Inferior parietal cortex (tissue), 1 donor: ENCODE measurements around the gene CARNS1.

Source experiments
- DNase-seq: peaks from one replicate; pipeline ENCODE4 v3.0.0-alpha.2; 2016; ENCODE audit errors: extremely low spot score

The CARNS1 gene

DNA sequence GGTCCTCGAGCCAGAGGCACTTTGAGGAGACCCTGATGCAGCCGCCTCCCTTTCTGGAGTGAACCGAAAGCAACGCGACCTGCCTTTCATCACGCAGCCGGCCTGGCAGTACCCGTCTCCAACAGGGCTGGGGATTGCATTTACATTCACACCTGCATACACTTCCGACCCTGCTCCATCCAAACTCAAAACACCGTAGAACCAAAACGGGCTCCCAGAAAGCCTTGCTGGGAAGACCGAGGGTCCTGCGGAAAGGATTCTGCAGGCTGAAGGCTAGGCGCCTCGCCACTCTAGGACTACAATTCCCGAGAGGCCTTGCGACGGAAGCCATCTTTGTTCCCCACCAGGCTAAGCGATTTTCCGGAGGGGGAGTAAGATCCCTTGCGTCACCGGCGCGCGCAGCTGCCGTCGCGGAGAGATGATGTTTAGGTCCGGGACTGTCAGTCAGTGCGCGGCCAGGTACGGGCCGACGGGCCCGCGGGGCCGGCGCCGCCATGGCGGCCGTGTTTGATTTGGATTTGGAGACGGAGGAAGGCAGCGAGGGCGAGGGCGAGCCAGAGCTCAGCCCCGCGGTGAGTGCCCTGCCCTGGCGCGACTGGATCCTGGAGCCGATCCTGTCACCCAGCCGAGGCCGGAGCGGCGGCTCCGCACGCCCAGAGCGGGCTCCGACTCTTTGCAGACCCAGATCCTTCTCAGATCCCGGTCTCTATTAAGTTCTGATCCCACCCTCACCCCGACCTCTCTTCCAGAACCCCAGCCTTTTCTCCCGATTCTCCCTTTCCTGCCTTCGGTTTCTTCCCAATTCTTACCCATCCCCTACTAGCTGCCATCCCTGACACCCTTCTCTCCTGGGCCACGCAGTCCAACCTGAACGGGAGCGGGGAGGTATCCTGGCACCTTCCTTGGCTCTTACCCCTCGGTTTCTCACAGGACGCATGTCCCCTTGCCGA lies 12.8 kb downstream of the CARNS1 start, which contains the start of gene RPS6KB2:
Gene RPS6KB2 (plus strand): TSS at position 443 of the 950 bp plus-strand sequence. CDS start 52 bp downstream, at position 495.
- peak; percentile 99 for DNase-seq

- DNase-seq = no peak
These were observed 13.7 kb downstream of the CARNS1 start for GRCh38 chr11:67429038-67429668.

DNA sequence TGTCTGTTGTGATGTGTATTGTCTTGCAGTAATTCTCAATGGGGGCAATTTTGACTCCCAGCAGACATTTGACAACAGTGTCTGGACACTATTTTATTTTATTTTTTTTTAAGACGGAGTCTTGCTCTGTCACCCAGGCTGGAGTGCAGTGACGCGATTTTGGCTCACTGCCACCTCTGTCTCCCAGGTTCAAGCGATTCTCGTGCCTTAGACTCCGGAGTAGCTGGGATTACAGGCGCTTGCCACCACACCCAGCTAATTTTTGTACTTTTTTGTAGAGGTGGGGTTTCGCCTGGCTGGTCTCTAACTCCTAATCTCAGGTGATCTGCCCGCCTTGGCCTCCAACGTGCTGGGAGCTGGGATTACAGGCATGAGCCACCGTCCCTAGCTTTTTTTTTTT lies 14.2 kb downstream of the CARNS1 start:
- no peak for DNase-seq

DNA sequence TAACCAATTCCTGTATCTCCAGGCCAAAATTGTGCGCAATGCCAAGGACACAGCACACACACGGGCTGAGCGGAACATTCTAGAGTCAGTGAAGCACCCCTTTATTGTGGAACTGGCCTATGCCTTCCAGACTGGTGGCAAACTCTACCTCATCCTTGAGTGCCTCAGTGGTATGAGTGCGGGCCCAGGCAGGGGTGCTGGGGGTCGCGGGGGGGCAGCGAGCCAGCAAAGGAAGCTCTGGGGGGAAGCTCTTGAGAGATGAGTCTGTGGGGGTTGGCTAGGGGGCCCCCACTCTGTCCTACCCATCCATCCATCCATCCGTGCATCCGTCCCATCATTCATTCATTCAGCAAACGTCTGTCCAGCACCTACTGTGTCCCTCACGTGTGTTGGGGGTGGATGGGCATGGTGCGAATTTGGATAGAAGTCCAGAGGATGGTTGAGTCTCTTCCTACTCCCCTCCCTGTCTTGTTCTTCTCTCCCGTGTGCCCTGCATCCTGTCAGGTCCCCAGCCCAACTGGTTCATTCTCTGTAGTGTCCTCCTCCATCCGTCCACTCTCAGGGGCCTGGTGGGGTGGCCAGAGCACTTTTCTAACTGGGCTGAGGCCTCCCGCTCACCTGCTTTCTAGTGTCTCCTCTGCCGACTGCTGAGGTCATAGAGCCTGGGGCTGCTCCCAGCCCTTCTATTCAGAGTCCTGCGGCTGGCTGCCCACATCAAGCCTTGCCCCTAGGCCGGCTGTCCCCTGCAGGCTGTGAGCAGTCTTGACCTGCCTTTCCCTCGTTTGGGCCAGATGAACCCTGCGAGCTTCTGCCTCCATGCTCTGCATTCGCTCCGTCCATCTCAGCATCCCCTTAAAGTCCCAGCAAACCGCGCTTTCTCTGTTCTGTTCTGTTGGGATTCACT lies 16.1 kb downstream of the CARNS1 start:
- DNase-seq = no peak

GRCh38 chr11:67432655-67433349 lies 17.3 kb downstream of the CARNS1 start:
- no peak for DNase-seq

GRCh38 chr11:67433536-67434394 lies 18.3 kb downstream of the CARNS1 start:
- no peak for DNase-seq

DNA sequence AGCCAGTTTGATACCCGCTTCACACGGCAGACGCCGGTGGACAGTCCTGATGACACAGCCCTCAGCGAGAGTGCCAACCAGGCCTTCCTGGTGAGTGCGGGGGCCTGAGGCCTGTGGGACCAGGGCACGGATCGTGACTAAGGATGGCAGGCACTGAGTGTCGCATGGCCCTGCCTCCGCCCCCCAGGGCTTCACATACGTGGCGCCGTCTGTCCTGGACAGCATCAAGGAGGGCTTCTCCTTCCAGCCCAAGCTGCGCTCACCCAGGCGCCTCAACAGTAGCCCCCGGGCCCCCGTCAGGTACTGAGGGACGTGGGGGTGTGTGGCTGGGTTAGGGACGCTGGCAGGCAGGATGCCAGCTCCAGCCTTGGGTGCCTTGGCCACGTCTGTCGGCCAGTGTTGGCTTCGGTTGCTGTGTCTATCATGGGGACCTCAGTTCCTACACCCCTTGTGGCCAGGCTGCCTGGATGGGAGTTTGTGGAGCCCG lies 19.0 kb downstream of the CARNS1 start:
- DNase-seq = no peak

DNA sequence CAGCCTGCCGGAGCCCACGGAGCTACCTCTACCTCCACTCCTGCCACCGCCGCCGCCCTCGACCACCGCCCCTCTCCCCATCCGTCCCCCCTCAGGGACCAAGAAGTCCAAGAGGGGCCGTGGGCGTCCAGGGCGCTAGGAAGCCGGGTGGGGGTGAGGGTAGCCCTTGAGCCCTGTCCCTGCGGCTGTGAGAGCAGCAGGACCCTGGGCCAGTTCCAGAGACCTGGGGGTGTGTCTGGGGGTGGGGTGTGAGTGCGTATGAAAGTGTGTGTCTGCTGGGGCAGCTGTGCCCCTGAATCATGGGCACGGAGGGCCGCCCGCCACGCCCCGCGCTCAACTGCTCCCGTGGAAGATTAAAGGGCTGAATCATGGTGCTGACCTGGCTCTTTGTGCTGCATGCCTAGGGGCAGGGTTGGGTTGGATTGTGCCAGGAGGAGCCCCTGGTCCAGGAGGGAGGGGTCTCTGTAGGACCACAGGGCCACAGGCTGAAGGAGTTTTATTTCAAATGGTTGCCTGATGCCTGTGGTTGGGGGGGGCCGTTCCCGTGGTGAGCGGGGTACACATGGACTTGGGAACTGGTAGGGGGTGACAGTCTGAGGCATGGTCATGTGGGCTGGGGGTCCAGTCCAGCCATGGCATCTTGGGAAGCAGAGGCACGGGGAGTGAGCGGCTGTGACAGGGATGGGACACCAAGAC lies 19.7 kb downstream of the CARNS1 start:
- DNase-seq = no peak

- DNase-seq = no peak
These were observed 20.4 kb downstream of the CARNS1 start for GRCh38 chr11:67435727-67436458.

GRCh38 chr11:67436459-67437081 lies 21.1 kb downstream of the CARNS1 start:
- DNase-seq = no peak

DNA sequence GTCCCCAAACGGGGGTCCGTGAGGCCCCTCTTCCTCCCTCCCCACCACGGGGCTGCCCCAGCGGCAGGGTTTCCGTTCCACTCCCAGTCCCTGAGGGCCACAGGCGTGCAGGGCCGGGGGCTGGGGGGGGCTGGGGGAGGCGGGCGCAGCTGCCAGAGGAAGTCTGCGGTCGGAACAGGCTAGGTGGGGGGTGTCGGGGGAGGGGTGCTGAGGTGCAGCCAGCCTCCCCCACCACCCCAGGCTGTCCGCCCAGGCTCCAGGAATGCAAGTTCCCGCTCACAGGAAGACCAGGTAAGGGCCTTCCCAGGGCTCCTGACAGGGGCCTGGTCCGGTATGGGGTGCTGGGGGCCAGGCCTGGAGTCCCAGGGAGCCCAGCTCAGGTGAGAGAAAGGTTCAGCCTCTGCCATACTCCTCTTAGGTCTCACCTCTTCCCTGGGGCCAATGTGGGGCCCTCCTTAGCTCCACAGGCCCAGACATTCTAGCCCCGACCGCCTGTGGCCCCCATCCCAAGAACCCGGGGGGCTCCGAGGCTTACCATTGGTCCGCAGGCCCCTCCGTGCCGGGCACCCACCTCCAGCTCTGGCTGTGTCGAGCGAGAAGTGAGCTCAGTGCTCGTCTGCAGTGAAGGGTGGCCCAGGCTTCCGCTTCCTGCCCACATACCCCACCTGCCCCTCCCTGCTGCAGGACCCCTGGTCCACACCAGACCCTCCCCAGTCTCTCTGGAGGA lies 21.8 kb downstream of the CARNS1 start, which contains the start of gene PTPRCAP:
Gene PTPRCAP (minus strand): TSS at position 601 of the 727 bp plus-strand sequence. CDS start 63 bp downstream, at position 538.
- no peak for DNase-seq

DNA sequence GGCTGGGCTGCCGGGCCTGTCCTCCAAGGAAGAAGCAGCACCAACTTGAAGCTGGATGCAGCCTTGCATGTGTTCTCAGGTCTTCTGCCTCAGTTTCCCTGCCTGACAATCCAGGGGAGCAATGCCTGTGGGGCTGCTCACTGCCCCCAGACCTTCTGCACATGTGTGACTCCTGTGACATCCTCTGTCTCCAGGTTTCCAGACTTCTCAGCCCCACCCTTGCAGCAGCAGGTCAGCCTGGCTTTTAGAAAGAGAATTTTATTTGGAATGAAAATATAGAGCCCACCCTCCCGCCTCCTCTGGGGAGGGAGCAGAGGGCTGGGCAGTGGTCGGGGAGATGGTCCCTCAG lies 22.3 kb downstream of the CARNS1 start:
- DNase-seq = no peak

- no peak for DNase-seq
These were observed 22.9 kb downstream of the CARNS1 start for GRCh38 chr11:67438158-67438902.

GRCh38 chr11:67439321-67440228 lies 24.1 kb downstream of the CARNS1 start:
- no peak for DNase-seq

DNA sequence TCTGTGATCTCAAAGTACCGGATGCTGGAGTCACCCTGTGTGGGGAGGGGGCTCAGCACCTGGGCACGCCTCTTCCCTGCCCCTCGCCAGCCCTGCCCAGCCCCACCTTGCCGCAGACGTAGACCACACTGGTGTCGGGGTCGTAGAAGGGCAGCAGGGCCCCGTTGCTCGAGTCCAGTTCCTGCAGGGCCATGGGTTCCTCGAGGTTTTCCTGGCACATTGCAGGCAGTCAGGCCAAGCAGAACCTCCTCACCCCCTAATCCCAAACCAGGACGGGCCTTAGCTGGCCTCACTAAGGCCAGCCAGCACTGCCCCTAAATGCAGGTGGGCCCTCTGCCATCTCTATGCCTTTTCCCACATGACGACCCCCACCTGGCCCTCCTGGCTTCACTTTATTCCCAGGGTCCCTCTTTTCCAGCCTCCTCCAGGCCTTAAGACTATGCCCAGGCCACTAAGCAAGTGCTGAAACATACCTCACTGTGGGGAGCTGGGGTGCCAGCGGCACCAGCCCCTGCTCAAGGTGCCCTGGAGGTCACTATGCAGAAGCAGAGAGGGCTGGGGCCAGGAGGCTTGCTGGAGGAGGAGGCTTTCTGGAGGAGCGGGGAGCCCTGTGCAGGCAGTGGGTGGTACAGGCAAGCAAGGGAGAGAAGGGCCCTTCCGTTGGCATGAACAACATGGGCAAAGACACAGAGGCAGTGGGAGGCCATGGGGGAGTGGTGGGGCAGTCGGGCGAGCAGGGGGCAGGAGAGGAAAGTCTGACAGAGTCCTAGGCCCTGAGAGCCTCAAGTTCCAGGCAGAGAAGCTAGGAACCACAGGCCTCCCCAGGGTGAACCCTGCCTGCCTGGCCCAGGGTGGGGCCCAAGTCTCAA lies 25.0 kb downstream of the CARNS1 start:
- no peak for DNase-seq
